OCI-LY1 (cell line): ENCODE data around the gene ADGRV1.

Experiments used
- EZH2 ChIP-seq: fragments of 200-600 bp; sonication (generic), shearing (Covaris generic); IDR thresholded peaks from 2 replicates; pipeline ENCODE4 v1.8.0; 2017; ENCODE audit warnings: borderline replicate concordance, mixed run types, mild to moderate bottlenecking, antibody characterized with exemption, low read length, moderate library complexity, mixed read lengths
- TF ChIP-seq, protein P1 (sequence below): fragments of 200-600 bp; sonication (generic), shearing (Covaris generic); IDR thresholded peaks from 2 replicates; pipeline ENCODE4 v1.5.1; 2017; ENCODE audit warnings: mild to moderate bottlenecking, antibody characterized with exemption, low read length, moderate library complexity, mixed read lengths

- TF ChIP-seq, protein P1, sequence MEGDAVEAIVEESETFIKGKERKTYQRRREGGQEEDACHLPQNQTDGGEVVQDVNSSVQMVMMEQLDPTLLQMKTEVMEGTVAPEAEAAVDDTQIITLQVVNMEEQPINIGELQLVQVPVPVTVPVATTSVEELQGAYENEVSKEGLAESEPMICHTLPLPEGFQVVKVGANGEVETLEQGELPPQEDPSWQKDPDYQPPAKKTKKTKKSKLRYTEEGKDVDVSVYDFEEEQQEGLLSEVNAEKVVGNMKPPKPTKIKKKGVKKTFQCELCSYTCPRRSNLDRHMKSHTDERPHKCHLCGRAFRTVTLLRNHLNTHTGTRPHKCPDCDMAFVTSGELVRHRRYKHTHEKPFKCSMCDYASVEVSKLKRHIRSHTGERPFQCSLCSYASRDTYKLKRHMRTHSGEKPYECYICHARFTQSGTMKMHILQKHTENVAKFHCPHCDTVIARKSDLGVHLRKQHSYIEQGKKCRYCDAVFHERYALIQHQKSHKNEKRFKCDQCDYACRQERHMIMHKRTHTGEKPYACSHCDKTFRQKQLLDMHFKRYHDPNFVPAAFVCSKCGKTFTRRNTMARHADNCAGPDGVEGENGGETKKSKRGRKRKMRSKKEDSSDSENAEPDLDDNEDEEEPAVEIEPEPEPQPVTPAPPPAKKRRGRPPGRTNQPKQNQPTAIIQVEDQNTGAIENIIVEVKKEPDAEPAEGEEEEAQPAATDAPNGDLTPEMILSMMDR = no peak
- TF ChIP-seq EZH2 = no peak
Measured at GRCh38 chr5:91206734-91207133, 648.1 kb downstream of the ADGRV1 start.
